ENCODE results near the gene C17orf100. TPM values are rescaled to one million over a fixed set of nuclear protein-coding genes. Genes with fewer than 3 reads are reported as not detected.

Gene C17orf100
- total RNA-seq, 2 donors from 2014 or later: not detected

DNA sequence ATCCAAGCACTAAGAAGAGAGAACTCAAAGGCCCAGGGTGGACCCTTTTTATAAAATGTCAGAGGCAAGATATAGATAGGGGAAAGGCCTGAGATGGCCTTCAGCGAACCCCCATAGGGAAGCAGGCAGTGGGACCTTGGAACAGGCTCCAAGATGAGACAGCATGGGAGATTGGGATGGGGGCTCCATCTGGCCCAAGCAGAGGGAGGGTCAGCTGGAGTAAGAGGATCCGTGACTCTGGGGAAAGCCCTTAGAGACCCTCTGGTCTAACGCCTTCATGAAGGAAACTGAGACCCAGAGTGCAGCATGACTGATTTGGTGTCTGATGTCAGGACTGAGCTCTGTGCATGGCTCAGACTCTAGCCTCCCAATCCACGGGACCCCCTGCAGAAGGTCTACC lies 30.8 kb downstream of the C17orf100 start:
- Histone ChIP-seq H3K9me3 (no peaks in the 10 kb centered on the region), H3K4me3 (no peak overlapping the region), H3K27me3 (replicated peaks; ENCODE audit: insufficient read depth) (no peaks in the 10 kb centered on the region), H3K36me3 (no peaks in the 10 kb centered on the region), H3K27ac (no peak overlapping the region), H3K4me1 (ENCODE audit: control insufficient read depth in 1 of 2, low read depth in 2 of 2) (no peaks in the 10 kb centered on the region)
- TF ChIP-seq, protein P1, sequence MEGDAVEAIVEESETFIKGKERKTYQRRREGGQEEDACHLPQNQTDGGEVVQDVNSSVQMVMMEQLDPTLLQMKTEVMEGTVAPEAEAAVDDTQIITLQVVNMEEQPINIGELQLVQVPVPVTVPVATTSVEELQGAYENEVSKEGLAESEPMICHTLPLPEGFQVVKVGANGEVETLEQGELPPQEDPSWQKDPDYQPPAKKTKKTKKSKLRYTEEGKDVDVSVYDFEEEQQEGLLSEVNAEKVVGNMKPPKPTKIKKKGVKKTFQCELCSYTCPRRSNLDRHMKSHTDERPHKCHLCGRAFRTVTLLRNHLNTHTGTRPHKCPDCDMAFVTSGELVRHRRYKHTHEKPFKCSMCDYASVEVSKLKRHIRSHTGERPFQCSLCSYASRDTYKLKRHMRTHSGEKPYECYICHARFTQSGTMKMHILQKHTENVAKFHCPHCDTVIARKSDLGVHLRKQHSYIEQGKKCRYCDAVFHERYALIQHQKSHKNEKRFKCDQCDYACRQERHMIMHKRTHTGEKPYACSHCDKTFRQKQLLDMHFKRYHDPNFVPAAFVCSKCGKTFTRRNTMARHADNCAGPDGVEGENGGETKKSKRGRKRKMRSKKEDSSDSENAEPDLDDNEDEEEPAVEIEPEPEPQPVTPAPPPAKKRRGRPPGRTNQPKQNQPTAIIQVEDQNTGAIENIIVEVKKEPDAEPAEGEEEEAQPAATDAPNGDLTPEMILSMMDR (IDR thresholded peaks at IDR 0.05): no peak
- DNase-seq (ENCODE audit: low spot score) (no peak), ATAC-seq (ENCODE audit: insufficient number of reproducible peaks, low FRiP score, low read depth) (no peak)

GRCh38 chr17:6683081-6683684 lies 31.6 kb downstream of the C17orf100 start:
- no peaks in the 10 kb centered on the region for H3K9me3 ChIP-seq
- TF ChIP-seq, protein P1 (IDR thresholded peaks at IDR 0.05): no peak
- H3K4me1 ChIP-seq (ENCODE audit: control insufficient read depth in 1 of 2, low read depth in 2 of 2): no peaks in the 10 kb centered on the region
- H3K36me3 ChIP-seq: no peaks in the 10 kb centered on the region
- H3K27ac ChIP-seq: no peak overlapping the region
- ATAC-seq (ENCODE audit: insufficient number of reproducible peaks, low FRiP score, low read depth) (no peak), DNase-seq (ENCODE audit: low spot score) (no peak)
- H3K27me3 ChIP-seq (replicated peaks; ENCODE audit: insufficient read depth): no peaks in the 10 kb centered on the region
- no peak overlapping the region for H3K4me3 ChIP-seq

GRCh38 chr17:6683730-6684459 lies 32.3 kb downstream of the C17orf100 start:
- Histone ChIP-seq H3K27ac (no peak overlapping the region), H3K9me3 (no peaks in the 10 kb centered on the region), H3K36me3 (no peaks in the 10 kb centered on the region), H3K4me3 (no peak overlapping the region), H3K4me1 (ENCODE audit: control insufficient read depth in 1 of 2, low read depth in 2 of 2) (no peaks in the 10 kb centered on the region), H3K27me3 (replicated peaks; ENCODE audit: insufficient read depth) (no peaks in the 10 kb centered on the region)
- TF ChIP-seq, protein P1 (IDR thresholded peaks at IDR 0.05): no peak
- ATAC-seq (ENCODE audit: insufficient number of reproducible peaks, low FRiP score, low read depth) (no peak), DNase-seq (ENCODE audit: low spot score) (no peak)

GRCh38 chr17:6684460-6684783 lies 32.9 kb downstream of the C17orf100 start:
- Histone ChIP-seq H3K27ac (no peak overlapping the region), H3K36me3 (no peaks in the 10 kb centered on the region), H3K4me3 (no peak overlapping the region), H3K27me3 (replicated peaks; ENCODE audit: insufficient read depth) (no peaks in the 10 kb centered on the region), H3K4me1 (ENCODE audit: control insufficient read depth in 1 of 2, low read depth in 2 of 2) (no peaks in the 10 kb centered on the region), H3K9me3 (no peaks in the 10 kb centered on the region)
- no peak for ATAC-seq (ENCODE audit: insufficient number of reproducible peaks, low FRiP score, low read depth)
- TF ChIP-seq, protein P1 (IDR thresholded peaks at IDR 0.05): no peak
- DNase-seq (ENCODE audit: low spot score): no peak

DNA sequence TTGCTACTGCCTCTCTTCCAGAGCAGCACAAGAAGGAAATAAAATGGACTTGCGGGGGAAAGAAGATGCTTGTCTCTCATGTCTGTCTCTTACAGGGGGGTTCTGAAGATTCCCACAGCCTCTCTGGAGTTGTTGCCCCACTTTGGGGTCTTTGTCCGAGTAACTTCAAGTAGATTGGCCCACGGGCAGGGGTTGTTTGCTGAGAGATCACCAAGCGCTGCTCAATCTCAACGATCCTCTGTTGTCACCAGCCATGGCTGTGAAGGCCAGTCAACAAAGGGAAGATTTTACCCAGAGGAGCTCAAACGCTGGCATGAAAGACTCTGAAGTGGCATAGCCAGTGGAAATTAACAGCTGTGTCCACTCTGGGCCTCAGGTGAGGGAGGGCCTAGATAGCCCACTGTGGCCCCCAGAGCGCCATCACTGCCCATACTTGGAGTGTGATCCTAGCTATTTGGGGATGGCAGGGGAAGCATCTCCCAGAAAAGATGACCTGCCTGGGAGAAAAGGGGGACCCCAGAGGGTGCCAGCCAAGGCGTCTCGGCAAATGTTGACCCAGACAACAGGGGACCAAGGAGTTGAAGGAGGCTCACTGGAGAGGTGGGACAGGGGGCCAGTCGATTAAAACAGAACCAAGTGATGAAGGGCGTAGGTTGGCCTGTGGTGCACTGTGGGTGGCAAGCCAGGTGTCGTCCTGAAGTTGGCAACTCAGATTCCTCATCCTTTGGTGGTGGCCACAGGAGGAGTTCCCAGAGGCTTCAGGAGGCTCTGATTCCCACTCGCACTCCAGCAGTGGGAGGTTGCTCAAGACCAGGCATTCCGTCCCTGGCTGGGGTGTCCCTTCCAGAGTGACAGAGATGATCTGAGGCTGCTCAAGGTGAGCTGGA lies 33.6 kb downstream of the C17orf100 start:
- TF ChIP-seq, protein P1 (IDR thresholded peaks at IDR 0.05): no peak
- Histone ChIP-seq H3K36me3 (no peaks in the 10 kb centered on the region), H3K27me3 (replicated peaks; ENCODE audit: insufficient read depth) (no peaks in the 10 kb centered on the region), H3K4me3 (no peak overlapping the region), H3K4me1 (ENCODE audit: control insufficient read depth in 1 of 2, low read depth in 2 of 2) (no peaks in the 10 kb centered on the region), H3K9me3 (no peaks in the 10 kb centered on the region), H3K27ac (no peak overlapping the region)
- DNase-seq (ENCODE audit: low spot score) (no peak), ATAC-seq (ENCODE audit: insufficient number of reproducible peaks, low FRiP score, low read depth) (no peak)

Measured in thoracic aorta (tissue), 2 donors.